SK-N-SH (cell line): ENCODE results near the gene SPAG9.

Experiments
- EZH2phosphoT487 ChIP-seq: fragments of 200-600 bp; sonication (generic); IDR thresholded peaks from 2 replicates; pipeline ENCODE4 v1.6.1; 2017; ENCODE audit warnings: low read depth, mixed run types, mild to moderate bottlenecking, antibody characterized with exemption, moderate library complexity, borderline replicate concordance
- POLR2AphosphoS5 ChIP-seq: IDR thresholded peaks from 2 replicates; pipeline ENCODE4 v1.6.1; 2012; ENCODE audit warnings: low read depth, low read length
- RAD21 ChIP-seq: IDR thresholded peaks from 2 replicates; pipeline ENCODE4 v1.6.1; 2012; ENCODE audit warnings: mild to moderate bottlenecking, low read length
- RCOR1 ChIP-seq: fragments of 150-350 bp; IDR thresholded peaks from 2 replicates; pipeline ENCODE4 v1.6.1; 2017; ENCODE audit warnings: antibody characterized with exemption, low read length
- REST ChIP-seq: IDR thresholded peaks from 2 replicates; pipeline ENCODE4 v1.6.1; 2012; ENCODE audit warnings: mild to moderate bottlenecking, low read depth, low read length, moderate library complexity
- RFX5 ChIP-seq: IDR thresholded peaks from 2 replicates; pipeline ENCODE4 v1.6.1; 2012; ENCODE audit warnings: mild to moderate bottlenecking, improper control_type of control experiment, low read length
- RXRA ChIP-seq: IDR thresholded peaks from 2 replicates; pipeline ENCODE4 v1.4.0; 2012; ENCODE audit warnings: low read depth, mild to moderate bottlenecking, borderline replicate concordance
- SIN3A ChIP-seq: IDR thresholded peaks from 2 replicates; pipeline ENCODE4 v1.6.1; 2012; ENCODE audit warnings: low read depth, mild to moderate bottlenecking, low read length, moderate library complexity, borderline replicate concordance
- TCF12 ChIP-seq: IDR thresholded peaks from 2 replicates; pipeline ENCODE4 v1.4.0; 2012
- USF1 ChIP-seq: IDR thresholded peaks from 2 replicates; pipeline ENCODE4 v1.4.0; 2012; ENCODE audit warnings: low read depth, borderline replicate concordance
- YY1 ChIP-seq: IDR thresholded peaks from 2 replicates; pipeline ENCODE4 v1.4.0; 2012; ENCODE audit warnings: low read depth, mild to moderate bottlenecking
- TF ChIP-seq, protein P1 (sequence below): fragments of 200-600 bp; sonication (generic); IDR thresholded peaks from 2 replicates; pipeline ENCODE4 v1.6.1; 2017; ENCODE audit warnings: antibody characterized with exemption, mild to moderate bottlenecking, moderate library complexity
- TF ChIP-seq, protein P2 (sequence below): IDR thresholded peaks from 2 replicates; pipeline ENCODE4 v1.4.0; 2012; ENCODE audit warnings: low read depth

DNA sequence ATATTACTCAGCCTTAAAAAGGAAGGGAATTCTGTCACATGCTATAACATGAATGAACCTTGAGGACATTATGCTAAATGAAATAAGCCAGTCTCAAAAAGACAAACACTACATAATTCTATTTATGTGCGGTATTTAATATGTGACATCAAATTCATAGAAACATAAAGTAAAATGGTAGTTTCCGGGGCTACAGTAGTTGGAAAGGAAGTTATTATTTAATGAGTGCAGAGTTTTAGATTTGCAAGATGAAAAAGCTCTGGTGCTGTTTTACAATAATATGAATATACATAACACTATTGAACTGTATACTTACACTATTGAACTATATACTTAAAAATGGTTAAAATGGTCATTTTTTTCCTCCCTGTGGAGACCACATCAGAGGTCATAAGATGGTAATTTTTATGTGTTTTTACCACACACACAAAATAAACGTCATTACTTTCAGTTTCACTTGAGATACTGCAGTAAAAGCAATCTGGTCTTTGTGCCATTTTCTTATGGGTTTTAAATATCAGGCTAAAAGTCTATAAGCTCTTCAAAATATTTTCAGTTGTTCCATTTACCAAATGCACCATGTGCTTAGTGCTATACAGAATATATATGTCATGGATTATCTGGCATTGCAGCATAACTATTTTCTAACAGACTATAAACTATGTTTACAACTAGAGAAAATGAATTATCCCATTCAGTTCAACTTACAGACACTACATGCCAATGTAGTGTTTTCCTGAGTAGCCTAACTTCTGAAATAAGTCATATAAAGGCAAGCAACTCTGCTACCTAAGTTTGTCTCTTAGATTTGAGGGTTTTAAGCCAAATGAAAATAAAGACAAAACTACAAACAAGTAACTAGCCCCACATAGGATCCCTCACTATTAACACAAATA lies 90.9 kb downstream of the SPAG9 start:
- TF ChIP-seq, protein P1, sequence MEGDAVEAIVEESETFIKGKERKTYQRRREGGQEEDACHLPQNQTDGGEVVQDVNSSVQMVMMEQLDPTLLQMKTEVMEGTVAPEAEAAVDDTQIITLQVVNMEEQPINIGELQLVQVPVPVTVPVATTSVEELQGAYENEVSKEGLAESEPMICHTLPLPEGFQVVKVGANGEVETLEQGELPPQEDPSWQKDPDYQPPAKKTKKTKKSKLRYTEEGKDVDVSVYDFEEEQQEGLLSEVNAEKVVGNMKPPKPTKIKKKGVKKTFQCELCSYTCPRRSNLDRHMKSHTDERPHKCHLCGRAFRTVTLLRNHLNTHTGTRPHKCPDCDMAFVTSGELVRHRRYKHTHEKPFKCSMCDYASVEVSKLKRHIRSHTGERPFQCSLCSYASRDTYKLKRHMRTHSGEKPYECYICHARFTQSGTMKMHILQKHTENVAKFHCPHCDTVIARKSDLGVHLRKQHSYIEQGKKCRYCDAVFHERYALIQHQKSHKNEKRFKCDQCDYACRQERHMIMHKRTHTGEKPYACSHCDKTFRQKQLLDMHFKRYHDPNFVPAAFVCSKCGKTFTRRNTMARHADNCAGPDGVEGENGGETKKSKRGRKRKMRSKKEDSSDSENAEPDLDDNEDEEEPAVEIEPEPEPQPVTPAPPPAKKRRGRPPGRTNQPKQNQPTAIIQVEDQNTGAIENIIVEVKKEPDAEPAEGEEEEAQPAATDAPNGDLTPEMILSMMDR: no peak
- TF ChIP-seq YY1: no peak
- TF ChIP-seq USF1: no peak
- TF ChIP-seq SIN3A: no peak
- no peak for TF ChIP-seq EZH2phosphoT487
- TF ChIP-seq RAD21: no peak
- no peak for TF ChIP-seq TCF12
- TF ChIP-seq, protein P2, sequence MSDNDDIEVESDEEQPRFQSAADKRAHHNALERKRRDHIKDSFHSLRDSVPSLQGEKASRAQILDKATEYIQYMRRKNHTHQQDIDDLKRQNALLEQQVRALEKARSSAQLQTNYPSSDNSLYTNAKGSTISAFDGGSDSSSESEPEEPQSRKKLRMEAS: no peak
- TF ChIP-seq REST: no peak
- TF ChIP-seq POLR2AphosphoS5: no peak
- TF ChIP-seq RFX5: no peak
- no peak for TF ChIP-seq RCOR1
- no peak for TF ChIP-seq RXRA
